CD4-positive, alpha-beta T cell treated with Interleukin-15 for 1 hour (primary cell): ENCODE data around the gene OSM.

Experiments
- DNase-seq: peaks from one replicate; pipeline ENCODE4 v3.0.0-alpha.2; 2020

Gene OSM

GRCh38 chr22:30266445-30267381 is at the start of gene OSM:
TSS of gene OSM (minus strand) at chr22:30266851. CDS start at chr22:30266799, 52 bp downstream.
- peak; percentile 86 for DNase-seq

- no peak for DNase-seq
Measured at GRCh38 chr22:30315962-30316576, 49.4 kb upstream of the OSM start.

GRCh38 chr22:30314915-30315314 is 48.3 kb upstream of the OSM start:
- peak; percentile 61 for DNase-seq

- no peak for DNase-seq
Measured at GRCh38 chr22:30313527-30314363, 47.1 kb upstream of the OSM start.

GRCh38 chr22:30312053-30312452 is 45.4 kb upstream of the OSM start:
- DNase-seq, result no peak

GRCh38 chr22:30310881-30311771 is 44.5 kb upstream of the OSM start:
- no peak for DNase-seq

- DNase-seq, result no peak
Measured at GRCh38 chr22:30309951-30310741, 43.5 kb upstream of the OSM start.

- DNase-seq, result peak; percentile 43
Measured at GRCh38 chr22:30308518-30309230, 42.0 kb upstream of the OSM start.

GRCh38 chr22:30308093-30308492 is 41.4 kb upstream of the OSM start:
- no peak for DNase-seq

GRCh38 chr22:30307041-30307574 is 40.5 kb upstream of the OSM start:
- DNase-seq, result no peak

GRCh38 chr22:30306627-30307011 is 40.0 kb upstream of the OSM start:
- no peak for DNase-seq

GRCh38 chr22:30305906-30306626 is 39.4 kb upstream of the OSM start:
- DNase-seq, result no peak

- DNase-seq, result peak; percentile 71
Measured at GRCh38 chr22:30305519-30305905, 38.9 kb upstream of the OSM start.

GRCh38 chr22:30304495-30305244 is 38.0 kb upstream of the OSM start:
- peak; percentile 39 for DNase-seq

GRCh38 chr22:30302810-30303138 is 36.1 kb upstream of the OSM start:
- no peak for DNase-seq

- DNase-seq, result peak; percentile 71
Measured at GRCh38 chr22:30301995-30302809, 35.6 kb upstream of the OSM start.

- DNase-seq, result no peak
Measured at GRCh38 chr22:30299322-30299721, 32.7 kb upstream of the OSM start.
